GM10248 (cell line): ENCODE measurements around the gene FNBP1.

Experiments
- CTCF ChIA-PET: fragments of 300-600 bp; sonication (Branson Sonifier 250); formaldehyde crosslinking; extraction: SDS; loops from one replicate; lab custom pipeline; 2021; ENCODE audit warnings: antibody characterized with exemption; lab: Yijun Ruan, JAX
- POLR2A ChIA-PET: fragments of 350-650 bp; sonication (Branson Sonifier 250); formaldehyde crosslinking; extraction: SDS; loops from one replicate; lab custom pipeline; 2020; ENCODE audit warnings: antibody characterized with exemption; lab: Yijun Ruan, JAX
- DNase-seq: peaks from one replicate; pipeline ENCODE4 v3.0.0; 2012; ENCODE audit errors: extremely low spot score
- TF ChIP-seq, protein P1 (sequence below): IDR thresholded peaks from 2 replicates; pipeline ENCODE4 v1.5.1; 2012; ENCODE audit warnings: mild to moderate bottlenecking, low read depth; ENCODE audit errors: extremely low read depth, missing control alignments, control extremely low read depth

Gene FNBP1

DNA sequence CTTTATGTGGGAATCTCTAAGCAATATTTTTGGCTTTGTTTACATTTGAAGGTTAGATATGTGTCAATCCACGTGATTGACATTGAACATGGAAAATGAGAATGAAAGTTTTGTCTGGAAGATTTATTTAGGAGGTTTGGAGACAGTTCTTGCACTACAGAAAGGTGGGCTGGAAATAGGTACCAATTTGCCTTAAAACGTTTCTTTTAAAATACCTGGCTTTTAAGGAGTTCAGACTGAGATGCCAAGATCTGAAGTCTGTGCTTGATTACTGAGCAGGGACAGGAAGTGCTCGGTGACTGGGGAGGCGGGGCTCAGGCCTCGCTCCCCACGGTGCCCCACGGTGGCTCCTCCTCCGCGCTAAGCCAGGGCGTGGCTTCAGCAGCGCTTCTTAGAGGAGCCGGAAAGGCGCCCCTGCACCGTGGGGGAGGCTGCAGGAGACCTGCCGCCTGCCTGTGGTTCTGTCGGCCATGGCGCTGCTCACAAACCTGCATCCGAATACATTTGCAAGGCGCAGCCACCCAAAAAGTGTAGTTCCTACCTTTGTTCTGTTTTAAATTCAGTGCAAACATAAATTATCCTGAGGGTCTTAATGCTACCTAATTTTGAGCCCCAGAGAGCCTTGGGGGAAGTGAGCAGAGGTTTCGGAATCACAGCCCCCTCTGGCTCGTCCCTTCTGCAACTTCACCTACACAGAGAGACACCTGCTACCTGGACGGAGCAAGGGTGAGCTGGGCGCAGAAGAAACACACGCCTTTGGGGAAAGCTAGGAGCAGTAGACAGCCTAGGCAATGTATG lies 158.6 kb downstream of the FNBP1 start:
- ChIA-PET CTCF (interaction anchor here (1.2 to 4.9 kb wide), 10 partner anchors 8 to 217 kb away, joined by 3 to 23 read pairs (median 4); no protein-coding TSS in a partner anchor), POLR2A (interaction anchor here (0.6 kb wide), 2 partner anchors 154 to 155 kb away, joined by 5 to 6 read pairs; no protein-coding TSS in a partner anchor)
- TF ChIP-seq, protein P1, sequence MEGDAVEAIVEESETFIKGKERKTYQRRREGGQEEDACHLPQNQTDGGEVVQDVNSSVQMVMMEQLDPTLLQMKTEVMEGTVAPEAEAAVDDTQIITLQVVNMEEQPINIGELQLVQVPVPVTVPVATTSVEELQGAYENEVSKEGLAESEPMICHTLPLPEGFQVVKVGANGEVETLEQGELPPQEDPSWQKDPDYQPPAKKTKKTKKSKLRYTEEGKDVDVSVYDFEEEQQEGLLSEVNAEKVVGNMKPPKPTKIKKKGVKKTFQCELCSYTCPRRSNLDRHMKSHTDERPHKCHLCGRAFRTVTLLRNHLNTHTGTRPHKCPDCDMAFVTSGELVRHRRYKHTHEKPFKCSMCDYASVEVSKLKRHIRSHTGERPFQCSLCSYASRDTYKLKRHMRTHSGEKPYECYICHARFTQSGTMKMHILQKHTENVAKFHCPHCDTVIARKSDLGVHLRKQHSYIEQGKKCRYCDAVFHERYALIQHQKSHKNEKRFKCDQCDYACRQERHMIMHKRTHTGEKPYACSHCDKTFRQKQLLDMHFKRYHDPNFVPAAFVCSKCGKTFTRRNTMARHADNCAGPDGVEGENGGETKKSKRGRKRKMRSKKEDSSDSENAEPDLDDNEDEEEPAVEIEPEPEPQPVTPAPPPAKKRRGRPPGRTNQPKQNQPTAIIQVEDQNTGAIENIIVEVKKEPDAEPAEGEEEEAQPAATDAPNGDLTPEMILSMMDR: no peak
- DNase-seq: peak; percentile 90

DNA sequence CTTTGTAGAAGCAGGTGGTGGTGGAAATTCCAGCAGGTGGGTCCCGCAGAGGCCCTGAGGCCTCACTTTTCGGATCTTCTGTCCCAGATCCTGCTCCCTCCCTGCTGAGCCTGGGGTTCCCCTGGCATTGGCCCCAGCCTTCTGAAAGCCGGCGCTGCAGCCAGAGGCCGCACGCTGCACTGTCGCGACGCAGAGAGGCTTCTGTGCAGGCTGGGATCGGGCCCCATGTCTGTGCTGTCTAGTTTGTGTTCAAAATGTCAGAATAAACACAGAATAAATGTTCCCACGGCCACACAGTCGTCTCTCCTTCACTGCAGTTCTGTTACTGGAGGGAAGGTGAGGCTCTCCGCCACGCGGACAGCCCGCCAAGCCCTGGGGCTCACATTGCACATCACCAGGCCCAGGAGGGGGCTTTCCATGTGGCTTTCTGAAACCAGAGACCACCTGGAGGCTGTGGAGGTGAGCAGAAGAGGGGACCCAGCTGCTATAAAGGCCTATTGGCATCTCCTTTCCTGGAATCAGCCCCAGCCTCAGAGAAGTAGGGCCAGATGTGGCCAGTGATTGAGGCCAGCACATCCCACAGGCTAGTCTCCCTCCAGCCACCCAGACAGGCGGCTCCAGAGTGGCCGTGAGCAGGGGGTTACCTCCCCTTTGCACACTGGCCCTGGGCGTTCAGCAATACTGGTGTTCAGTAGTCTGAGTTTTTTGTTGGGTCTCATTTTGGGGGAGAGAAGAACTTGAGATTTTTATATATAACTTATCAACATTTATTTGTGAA lies 161.3 kb downstream of the FNBP1 start:
- ChIA-PET POLR2A (no interaction called here), CTCF (no interaction called here)
- DNase-seq: no peak
- TF ChIP-seq, protein P1: no peak

DNA sequence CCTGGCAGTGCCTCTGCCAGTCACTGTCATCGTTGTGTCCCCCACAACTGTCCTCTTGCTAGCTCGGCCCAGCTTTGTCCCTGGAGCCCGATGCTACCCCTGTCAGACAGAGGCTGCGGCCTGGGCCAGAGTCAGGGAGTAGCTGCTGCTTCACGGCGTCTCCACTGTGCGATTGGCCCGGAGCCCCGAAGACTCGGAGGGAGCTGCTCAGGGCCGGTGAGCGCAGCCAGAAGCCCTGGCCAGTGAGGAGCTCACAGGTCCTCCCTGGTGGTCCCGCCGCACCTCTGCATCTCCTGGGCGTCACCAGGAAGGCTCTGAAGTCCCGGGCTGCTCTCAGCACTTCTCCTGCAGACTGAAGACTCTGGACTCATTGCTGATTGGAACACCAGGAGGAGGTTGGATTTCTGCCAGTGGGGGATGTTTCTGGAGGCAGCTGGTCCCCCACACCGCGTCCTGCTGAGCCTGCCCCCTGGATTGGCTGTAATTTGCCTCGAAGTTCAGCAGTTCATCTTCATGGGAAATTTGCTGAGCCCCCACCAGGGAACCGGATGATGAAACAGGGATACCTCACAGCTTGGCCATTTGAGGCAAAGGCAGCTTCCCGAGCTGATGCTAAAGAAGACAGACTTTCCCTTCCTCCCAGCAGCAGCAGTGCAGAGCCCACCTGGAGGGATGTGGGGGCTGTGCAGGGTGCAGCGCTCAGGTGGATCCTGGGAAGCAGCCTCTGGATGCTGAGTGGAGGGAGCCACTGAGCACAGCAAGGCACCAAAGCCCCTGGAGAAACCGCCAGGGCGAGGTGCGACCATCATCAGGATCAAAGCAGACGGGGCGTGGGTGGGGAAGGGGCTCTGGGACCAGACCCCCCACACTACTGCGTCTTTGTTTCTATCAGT lies 162.1 kb downstream of the FNBP1 start:
- DNase-seq: no peak
- CTCF ChIA-PET: no interaction called here
- POLR2A ChIA-PET: no interaction called here
- TF ChIP-seq, protein P1: no peak

DNA sequence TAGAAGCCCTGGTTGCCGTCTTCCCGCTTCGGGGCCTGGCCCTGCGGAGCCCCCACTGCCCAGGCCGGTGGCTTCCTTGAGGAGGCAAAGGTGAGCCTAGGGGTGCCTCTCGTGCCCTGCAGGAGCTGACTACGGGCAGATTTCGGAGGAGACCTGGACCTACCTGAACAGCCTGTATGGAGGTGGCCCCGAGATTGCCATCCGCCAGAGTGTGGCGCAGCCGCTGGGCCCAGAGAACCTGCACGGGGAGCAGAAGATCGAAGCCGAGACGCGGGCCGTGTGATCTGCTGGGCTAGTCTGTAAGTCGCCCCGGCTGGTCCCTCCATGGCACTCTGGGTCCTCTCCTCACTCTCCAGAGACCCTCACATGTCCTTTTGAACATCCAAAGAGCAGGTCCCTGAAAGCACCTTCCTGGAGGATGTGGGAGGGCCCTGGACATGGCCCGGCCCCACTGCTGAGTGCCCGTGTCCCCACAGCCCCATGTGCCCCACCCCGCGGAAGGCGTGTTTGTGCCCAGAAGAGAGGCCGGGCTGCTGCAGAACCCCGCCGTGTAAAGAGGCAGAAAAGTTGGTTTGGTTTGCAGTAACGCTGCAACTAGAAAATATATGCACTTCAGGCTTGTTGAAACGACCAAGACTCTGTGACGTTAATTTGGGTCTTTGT lies 162.9 kb downstream of the FNBP1 start:
- ChIA-PET CTCF (no interaction called here), POLR2A (no interaction called here)
- TF ChIP-seq, protein P1: no peak
- no peak for DNase-seq

DNA sequence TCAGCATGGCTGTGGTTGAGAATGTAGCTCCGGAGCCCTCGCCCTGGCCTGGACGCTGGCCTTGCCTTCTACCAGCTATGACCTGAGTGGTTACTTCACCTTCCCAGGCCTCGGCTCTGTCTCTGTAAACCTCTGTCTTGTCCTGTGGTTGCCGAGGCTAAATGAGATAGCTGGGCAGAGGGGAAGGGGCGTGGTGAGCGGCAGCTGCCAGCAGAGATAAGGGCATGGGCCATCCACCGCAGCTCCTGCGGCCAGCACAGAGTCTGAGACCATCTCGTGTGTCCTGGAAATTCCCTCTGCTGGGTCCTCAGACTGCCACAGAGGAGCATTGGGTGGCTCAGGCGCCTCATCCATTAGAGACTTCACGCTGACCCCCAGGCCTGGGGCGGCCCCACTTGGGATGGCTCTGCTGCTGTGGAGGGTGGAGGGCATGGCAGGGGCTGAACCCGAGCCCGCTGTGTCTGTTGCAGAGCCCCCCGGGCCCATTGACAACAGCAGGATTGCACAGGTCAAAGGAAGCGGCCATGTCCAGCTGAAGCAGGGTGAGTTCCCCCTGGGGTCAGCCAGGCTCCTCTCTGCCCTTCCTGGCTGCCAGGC lies 163.8 kb downstream of the FNBP1 start:
- CTCF ChIA-PET: no interaction called here
- DNase-seq: no peak
- TF ChIP-seq, protein P1: no peak
- POLR2A ChIA-PET: no interaction called here
